DMS114 treated with DMSO at 0.1 percent for 48 hours (cell line): ENCODE data around the gene GOSR1.
"Not testable (repeated sequence)": the region's sequence is repeated elsewhere in the genome, so short reads cannot be mapped to it uniquely, and the experiment has no call there.

Source experiments
- DNase-seq: peaks from one replicate; lab custom pipeline; 2025; ENCODE audit not compliant: unreplicated experiment; lab: John Stamatoyannopoulos, UW

Gene GOSR1

DNA sequence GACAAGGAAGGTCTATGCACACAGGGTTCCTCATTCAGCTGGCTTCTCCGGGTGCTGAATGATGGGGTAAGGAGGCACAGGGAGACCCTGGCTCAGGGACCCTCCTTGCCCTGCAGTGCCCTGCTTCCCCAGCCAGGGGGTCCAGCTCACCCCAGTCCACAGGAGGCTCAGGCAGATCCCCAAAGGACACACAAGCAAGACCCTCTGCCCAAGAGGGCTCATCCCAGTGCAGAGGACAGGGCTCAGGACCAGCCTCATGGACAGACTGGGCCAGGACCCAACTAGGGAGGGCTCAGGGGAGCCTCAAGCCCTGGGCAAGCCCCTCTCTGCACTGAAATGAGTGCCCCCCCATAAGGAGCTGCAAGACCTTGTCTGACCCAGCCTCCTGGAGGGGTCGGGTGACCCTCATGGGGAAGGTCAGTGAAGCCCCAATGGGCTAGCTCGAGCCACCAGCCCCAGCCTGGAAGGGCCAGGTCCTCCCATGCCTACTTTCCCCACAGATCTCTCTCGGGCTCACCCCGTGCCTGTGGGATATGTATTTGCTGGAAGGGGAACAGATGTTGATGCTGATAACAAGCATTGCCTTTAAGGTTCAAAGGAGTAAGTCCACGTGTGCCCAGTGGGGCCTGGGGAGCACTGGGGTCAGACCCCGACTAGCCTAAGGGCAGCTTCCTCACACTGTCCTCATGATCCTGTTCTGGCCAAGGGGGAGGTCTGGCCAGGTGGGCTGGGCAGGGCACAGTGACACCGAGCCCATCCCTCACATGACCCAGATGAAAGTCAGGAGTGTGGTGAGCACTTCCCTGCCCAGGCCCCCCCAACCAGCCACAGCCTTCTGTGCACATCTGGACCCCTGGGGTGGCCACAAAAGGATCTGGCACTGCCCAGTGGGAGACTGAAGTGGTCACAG is 83.2 kb downstream of the GOSR1 start:
- not testable (repeated sequence) for DNase-seq

DNA sequence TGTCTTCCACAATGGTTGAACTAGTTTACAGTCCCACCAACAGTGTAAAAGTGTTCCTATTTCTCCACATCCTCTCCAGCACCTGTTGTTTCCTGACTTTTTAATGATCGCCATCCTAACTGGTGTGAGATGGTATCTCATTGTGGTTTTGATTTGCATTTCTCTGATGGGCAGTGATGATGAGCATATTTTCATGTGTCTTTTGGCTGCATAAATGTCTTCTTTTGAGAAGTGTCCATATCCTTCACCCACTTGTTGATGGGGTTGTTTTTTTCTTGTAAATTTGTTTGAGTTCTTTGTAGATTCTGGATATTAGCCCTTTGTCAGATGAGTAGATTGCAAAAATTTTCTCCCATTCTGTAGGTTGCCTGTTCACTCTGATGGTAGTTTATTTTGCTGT is 84.6 kb downstream of the GOSR1 start:
- not testable (repeated sequence) for DNase-seq

DNA sequence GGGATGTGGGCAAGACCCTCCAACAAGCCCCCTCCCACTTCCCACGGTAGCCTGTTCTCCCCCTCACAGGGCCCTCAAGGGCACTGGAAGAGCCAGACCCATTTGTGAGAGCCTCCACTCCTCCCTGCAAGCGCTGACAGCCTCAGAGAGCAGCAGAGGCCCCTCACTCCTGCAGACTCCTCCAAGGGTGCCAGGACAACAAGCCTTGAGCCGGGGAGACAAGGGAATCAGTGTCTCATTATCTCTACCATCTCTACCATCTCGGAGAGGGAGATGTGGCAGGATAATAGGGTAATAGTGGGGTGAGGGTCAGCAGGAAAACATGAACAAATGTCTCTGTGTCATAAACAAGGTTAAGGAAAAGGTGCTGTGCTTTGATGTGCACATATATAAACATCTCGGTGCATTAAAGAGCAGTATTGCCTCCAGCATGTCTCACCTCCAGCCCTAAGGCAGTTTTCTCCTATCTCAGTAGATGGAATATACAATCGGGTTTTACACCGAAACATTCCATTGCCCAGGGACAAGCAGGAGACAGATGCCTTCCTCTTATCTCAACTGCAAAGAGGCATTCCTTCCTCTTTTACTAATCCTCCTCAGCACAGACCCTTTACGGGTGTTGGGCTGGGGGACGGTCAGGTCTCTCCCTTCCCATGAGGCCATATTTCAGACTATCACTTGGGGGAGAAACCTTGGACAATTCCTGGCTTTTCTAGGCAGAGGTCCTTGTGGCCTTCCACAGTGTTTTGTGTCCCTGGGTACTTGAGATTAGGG is 86.1 kb downstream of the GOSR1 start:
- DNase-seq: not testable (repeated sequence)

GRCh38 chr17:30563905-30564390 is 86.7 kb downstream of the GOSR1 start:
- not testable (repeated sequence) for DNase-seq

GRCh38 chr17:30564422-30565072 is 87.3 kb downstream of the GOSR1 start:
- DNase-seq: not testable (repeated sequence)

DNA sequence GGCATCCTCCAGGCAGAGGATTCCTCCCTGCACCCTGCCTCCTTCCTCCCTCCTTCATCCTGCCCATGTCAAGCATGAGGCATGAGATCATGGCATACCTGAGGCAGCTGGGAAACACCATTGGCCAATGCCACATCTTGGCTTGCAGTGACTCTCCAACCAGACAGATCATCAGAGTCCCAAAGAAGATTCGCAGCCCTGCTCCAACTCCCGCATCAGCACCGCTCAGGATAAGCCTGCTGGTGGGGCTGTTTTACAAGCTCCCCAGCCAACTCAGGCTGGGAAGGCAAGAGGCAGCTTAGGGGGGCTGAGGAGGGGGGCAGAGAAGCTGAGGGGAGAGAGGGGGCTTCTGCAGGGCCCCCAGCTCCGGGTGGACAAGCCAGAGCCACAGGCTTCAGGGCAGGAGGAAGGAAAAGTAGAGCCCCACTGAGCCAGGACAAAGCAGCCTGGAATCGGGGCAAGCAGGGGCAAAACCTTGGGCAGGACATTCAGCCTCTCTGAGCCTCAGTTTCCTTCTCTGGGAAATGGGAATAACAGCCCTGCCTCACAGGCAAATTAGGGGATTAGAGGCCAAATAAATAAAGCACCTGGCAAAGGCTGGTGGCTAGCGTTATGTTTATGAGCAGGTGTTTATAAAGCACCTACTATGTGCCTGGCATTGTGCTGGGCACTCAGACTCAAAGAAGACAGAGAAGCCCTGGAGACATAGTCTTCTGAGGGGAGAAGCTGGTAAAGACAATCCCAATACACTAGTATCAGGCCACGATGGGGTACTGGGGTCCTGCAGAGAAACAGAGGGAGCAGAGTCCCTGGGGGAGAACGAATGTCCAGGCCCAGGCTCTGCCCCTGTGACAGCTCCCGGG is 88.1 kb downstream of the GOSR1 start:
- no peak for DNase-seq

GRCh38 chr17:30566104-30566503 is 88.9 kb downstream of the GOSR1 start:
- not testable (repeated sequence) for DNase-seq

GRCh38 chr17:30566516-30567225 is 89.5 kb downstream of the GOSR1 start:
- DNase-seq: not testable (repeated sequence)

DNA sequence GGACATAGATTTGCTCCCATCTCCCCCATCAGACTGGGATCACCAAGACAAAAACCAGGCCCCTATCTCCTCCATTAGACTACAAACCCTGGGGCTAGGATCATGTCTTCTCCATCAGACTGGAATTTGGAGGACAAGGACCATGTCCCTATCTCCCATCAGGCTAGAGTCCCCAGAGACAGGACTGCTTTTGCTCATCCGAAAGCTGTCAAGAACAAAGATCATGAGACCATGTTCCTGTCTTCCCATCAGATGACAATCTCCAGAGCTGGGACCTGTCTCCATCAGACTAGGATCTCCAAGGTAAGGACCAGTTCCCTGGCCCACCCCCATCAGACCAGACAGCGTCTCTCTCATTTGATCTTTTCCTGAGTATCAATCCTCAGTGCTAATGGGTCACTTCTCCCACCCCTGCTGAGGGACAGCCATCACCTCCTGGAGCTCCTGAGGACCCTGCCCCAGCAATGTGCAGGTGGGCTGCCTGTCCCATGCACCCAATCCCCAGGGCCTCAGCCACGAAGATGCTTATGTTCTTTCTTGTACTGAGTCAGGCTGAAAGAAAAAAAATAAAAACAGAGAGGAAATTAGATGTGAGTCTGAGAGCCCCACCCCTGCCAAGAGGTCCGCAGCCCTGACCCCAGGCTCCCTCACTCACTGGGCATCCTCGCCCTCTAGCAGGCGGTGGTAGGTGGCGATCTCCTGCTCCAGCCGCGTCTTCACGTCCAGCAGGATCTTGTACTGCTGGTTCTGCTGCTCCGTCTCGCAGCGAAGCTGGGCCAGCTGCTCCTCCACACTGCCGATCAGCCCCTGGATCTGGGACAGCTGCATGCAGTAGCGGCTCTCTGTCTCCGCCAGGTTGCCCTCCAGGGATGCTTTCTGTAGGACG is 90.3 kb downstream of the GOSR1 start:
- no peak for DNase-seq

GRCh38 chr17:30568117-30568430 is 90.9 kb downstream of the GOSR1 start:
- no peak for DNase-seq

DNA sequence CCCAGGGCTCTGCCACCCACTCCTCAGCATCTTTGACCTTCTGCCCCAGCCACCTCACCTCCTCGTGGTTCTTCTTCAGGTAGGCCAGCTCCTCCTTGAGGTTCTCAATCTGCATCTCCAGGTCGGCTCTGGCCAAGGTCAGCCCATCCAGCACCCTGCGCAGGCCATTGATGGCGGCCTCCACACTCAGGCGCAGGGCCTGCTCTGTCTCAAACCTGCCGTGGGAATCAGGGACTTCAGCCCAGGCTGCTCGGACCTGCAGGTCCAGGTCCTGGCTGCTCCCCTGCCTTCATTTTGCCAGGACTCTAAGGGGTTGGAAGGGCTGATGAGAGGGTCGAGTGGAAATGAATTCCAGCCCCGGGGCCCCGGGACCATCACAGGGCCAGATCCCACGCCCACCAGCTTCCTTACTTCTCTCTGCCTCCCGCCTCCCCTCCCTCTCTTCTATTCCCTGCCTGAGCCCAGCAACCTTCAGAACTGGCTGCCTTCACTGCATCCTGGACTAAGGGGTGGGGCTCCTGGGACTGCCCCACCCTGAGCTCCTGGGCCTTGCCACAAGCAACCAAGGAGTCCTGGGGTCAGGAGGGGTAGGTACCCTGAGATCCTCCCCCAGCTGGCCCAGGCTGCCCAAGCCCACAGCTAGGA is 92.4 kb downstream of the GOSR1 start:
- DNase-seq: not testable (repeated sequence)

DNA sequence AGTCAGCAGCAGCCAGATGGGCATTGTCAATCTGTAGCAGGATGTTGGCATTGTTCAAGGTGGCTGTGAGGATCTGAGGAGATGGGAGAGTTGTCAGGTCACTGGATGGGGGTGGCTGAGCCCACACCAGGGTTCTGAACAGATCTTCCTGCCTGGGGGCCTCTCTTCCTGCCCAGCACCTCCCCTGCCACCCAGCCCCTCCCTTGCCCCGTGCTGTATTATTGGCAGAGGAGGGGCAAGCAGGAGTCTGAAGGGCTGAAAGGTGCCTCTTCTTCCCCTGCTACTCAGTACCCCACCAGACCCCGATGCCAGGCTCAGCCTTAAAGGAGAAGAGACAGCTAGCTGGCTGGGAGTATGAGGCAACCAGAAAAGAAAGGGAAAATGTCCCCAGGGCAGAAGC is 93.0 kb downstream of the GOSR1 start:
- DNase-seq: no peak

- DNase-seq: no peak
Measured at GRCh38 chr17:30570596-30571265, 93.5 kb downstream of the GOSR1 start.

DNA sequence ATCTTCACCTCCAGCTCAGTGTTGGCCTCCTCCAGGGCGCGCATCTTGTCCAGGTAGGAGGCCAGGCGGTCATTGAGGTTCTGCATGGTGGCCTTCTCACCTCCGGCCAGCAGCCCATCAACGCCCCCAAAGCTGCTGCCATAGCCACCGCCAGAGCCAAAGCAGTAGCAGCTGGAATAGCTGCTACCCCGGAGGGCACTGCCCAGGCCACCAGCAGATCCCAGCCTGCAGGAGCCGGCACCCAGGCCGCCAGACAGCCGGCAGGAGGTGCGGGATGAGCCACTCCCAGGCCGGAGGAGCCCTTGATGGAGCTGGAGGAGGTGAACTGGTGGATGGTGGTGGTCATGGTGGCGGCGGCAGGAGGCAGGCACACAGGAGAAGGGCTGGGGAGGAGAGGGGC is 94.2 kb downstream of the GOSR1 start:
- DNase-seq: not testable (repeated sequence)

DNA sequence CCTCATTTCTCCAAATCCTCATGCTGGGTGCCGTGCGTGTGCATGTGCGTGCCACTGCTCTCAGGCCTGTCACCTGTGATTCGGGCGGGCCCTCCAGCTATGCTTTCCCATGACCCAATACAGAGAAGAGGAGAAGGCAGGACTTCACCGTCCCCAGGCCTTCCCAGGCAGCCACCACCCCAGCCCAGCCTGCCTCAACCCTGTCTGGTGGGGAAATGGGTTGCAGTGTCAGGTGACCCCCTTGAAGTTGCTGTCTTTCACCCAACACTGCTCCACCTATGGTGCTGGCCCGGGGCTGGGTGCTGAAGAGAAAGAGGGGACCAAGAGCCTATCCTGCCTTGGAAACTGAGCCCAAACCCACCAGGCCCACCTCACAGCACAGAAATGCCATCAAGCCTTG is 94.7 kb downstream of the GOSR1 start:
- DNase-seq: no peak

GRCh38 chr17:30572651-30573554 is 95.7 kb downstream of the GOSR1 start:
- DNase-seq: not testable (repeated sequence)
